GM12874 (cell line): Measurements from ENCODE around the gene SMARCAL1.

Experiments used
- CTCF ChIP-seq: IDR thresholded peaks from 2 replicates; pipeline ENCODE4 v1.5.1; 2011; ENCODE audit warnings: low read depth, mild to moderate bottlenecking, control low read depth, low read length, moderate library complexity; ENCODE audit not compliant: insufficient read depth

SMARCAL1 gene

GRCh38 chr2:216520112-216520511 lies 107.8 kb downstream of the SMARCAL1 start:
- TF ChIP-seq CTCF, result no peak

- TF ChIP-seq CTCF, result no peak
These were observed 110.7 kb downstream of the SMARCAL1 start for GRCh38 chr2:216522892-216523502.

GRCh38 chr2:216525972-216526371 lies 113.7 kb downstream of the SMARCAL1 start:
- no peak for TF ChIP-seq CTCF

- no peak for TF ChIP-seq CTCF
These were observed 114.7 kb downstream of the SMARCAL1 start for GRCh38 chr2:216526939-216527338.

GRCh38 chr2:216527600-216527999 lies 115.3 kb downstream of the SMARCAL1 start:
- TF ChIP-seq CTCF, result no peak

- no peak for TF ChIP-seq CTCF
These were observed 120.3 kb downstream of the SMARCAL1 start for GRCh38 chr2:216532562-216532961.
